PC-9 (cell line): ENCODE measurements around the gene PAFAH2. TPM values are rescaled to one million over a fixed set of nuclear protein-coding genes. Genes with fewer than 3 reads are reported as not detected.

Source experiments
- BruUV-seq: library from RNA; stranded (reverse); fragments of 400-500 nt; replicated peaks from 2 replicates; lab custom pipeline; 2021; lab: Mats Ljungman, UMichigan
- CTCF ChIA-PET: fragments of 300-600 bp; sonication (Branson Sonifier 250); formaldehyde crosslinking; loops from one replicate; lab custom pipeline; 2022; ENCODE audit warnings: antibody characterized with exemption; lab: Charles Lee
- POLR2A ChIA-PET: fragments of 300-600 bp; sonication (Branson Sonifier 250); formaldehyde crosslinking; loops from one replicate; lab custom pipeline; 2022; ENCODE audit warnings: antibody characterized with exemption; ENCODE audit not compliant: unreplicated experiment; lab: Charles Lee
- DNase-seq, 2 experiments: peaks; one replicate each; pipeline versions ENCODE4 v3.0.0 to v3.0.0-alpha.2; 2015 to 2022; ENCODE audit warnings: mixed read lengths in 1 of 2
- H2AFZ ChIP-seq: fragments of 200-600 bp; sonication (generic); 2 replicates; pipeline ENCODE4 v1.8.1; 2017; ENCODE audit warnings: antibody characterized with exemption
- H3F3A ChIP-seq: fragments of 200-600 bp; sonication (generic); 2 replicates; pipeline ENCODE4 v1.8.1; 2017; ENCODE audit warnings: antibody characterized with exemption, mild to moderate bottlenecking, low read depth; ENCODE audit not compliant: insufficient read depth
- H3K27ac ChIP-seq: fragments of 200-600 bp; sonication (generic); 2 replicates; pipeline ENCODE4 v1.6.1; 2016; ENCODE audit warnings: mixed run types
- H3K27me3 ChIP-seq: fragments of 200-600 bp; sonication (generic); 2 replicates; pipeline ENCODE4 v1.6.1; 2016; ENCODE audit warnings: low read depth, mixed run types; ENCODE audit not compliant: insufficient read depth
- H3K36me3 ChIP-seq: fragments of 200-600 bp; sonication (generic); 2 replicates; pipeline ENCODE4 v1.6.1; 2016; ENCODE audit warnings: low read depth, mixed run types
- H3K4me1 ChIP-seq: fragments of 200-600 bp; sonication (generic); replicated peaks from 2 replicates; pipeline ENCODE4 v1.6.1; 2016; ENCODE audit warnings: mixed run types; ENCODE audit not compliant: insufficient read depth
- H3K4me2 ChIP-seq: fragments of 200-600 bp; sonication (generic); 2 replicates; pipeline ENCODE4 v1.6.1; 2017; ENCODE audit warnings: mixed run types
- H3K4me3 ChIP-seq: fragments of 200-600 bp; sonication (generic); 2 replicates; pipeline ENCODE4 v1.6.1; 2016; ENCODE audit warnings: mixed run types
- H3K79me2 ChIP-seq: fragments of 200-600 bp; sonication (generic); 2 replicates; pipeline ENCODE4 v1.6.1; 2017; ENCODE audit warnings: low read depth, mixed run types
- H3K9me2 ChIP-seq: fragments of 200-600 bp; sonication (generic); 2 replicates; pipeline ENCODE4 v1.8.1; 2017; ENCODE audit warnings: mild to moderate bottlenecking; ENCODE audit not compliant: insufficient read depth
- H3K9me3 ChIP-seq: fragments of 200-600 bp; sonication (generic); 2 replicates; pipeline ENCODE4 v1.8.1; 2016; ENCODE audit warnings: low read depth; ENCODE audit not compliant: insufficient read depth
- H4K20me1 ChIP-seq: fragments of 200-600 bp; sonication (generic); 2 replicates; pipeline ENCODE4 v1.8.1; 2017; ENCODE audit not compliant: insufficient read depth
- EZH2 ChIP-seq: fragments of 200-600 bp; sonication (generic); IDR thresholded peaks from 2 replicates; pipeline ENCODE4 v1.8.0; 2017; ENCODE audit warnings: antibody characterized with exemption, low read depth
- intact Hi-C: fragments of 100-400 bp; cut with micrococcal nuclease; formaldehyde crosslinking; loops from one replicate; pipeline ENCODE4 v1.10.0; 2022; ENCODE audit not compliant: unreplicated experiment
- total RNA-seq: library from RNA; stranded (reverse); gene quantifications from 2 replicates; pipeline ENCODE4 v1.2.3, GENCODE V29; 2021
- TF ChIP-seq, protein P1 (sequence below): fragments of 200-600 bp; sonication (generic); conservative IDR thresholded peaks from 2 replicates; pipeline ENCODE4 v1.6.1; 2017; ENCODE audit warnings: mixed run types, antibody characterized with exemption, mild to moderate bottlenecking, moderate library complexity

PAFAH2 gene
- total RNA-seq, 1 experiment from 2014 or later, result 13.9 TPM

DNA sequence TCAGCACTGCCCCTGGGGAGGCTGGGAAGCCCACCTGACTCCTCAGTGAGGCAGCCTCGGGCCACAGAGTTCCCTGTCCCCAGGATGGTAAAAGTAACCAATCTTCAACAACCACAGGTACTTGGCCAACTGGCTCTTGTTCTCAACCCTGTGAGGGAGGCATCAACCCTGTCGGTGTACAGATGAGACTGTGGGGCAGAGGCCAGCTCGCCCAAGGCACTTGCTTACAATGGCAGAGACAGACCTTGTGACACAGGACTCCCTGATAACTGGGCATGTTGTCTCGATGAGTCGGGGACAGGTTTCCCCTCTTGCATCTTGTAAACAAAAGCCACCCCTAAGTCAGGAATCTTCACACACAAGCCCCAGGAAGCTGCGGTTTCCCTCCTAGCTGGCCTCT lies 40.0 kb upstream of the PAFAH2 start:
- TF ChIP-seq, protein P1, sequence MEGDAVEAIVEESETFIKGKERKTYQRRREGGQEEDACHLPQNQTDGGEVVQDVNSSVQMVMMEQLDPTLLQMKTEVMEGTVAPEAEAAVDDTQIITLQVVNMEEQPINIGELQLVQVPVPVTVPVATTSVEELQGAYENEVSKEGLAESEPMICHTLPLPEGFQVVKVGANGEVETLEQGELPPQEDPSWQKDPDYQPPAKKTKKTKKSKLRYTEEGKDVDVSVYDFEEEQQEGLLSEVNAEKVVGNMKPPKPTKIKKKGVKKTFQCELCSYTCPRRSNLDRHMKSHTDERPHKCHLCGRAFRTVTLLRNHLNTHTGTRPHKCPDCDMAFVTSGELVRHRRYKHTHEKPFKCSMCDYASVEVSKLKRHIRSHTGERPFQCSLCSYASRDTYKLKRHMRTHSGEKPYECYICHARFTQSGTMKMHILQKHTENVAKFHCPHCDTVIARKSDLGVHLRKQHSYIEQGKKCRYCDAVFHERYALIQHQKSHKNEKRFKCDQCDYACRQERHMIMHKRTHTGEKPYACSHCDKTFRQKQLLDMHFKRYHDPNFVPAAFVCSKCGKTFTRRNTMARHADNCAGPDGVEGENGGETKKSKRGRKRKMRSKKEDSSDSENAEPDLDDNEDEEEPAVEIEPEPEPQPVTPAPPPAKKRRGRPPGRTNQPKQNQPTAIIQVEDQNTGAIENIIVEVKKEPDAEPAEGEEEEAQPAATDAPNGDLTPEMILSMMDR, result no peak
- TF ChIP-seq EZH2, result no peak
- Histone ChIP-seq H3K79me2 (no peaks in the 10 kb centered on the region), H3K9me2 (no peaks in the 10 kb centered on the region), H3K4me3 (no peak overlapping the region), H3K4me1 (peaks cover 9% of the 10 kb centered on the region), H2AFZ (no peak overlapping the region), H3K36me3 (no peaks in the 10 kb centered on the region), H4K20me1 (no peaks in the 10 kb centered on the region), H3K4me2 (no peak overlapping the region), H3K27ac (no peak overlapping the region), H3F3A (no peaks in the 10 kb centered on the region), H3K9me3 (no peaks in the 10 kb centered on the region), H3K27me3 (no peaks in the 10 kb centered on the region)
- CTCF ChIA-PET, result no interaction called here
- intact Hi-C loops, result loop anchor here (2.0 to 5.0 kb wide), 4 partner anchors 67 to 284 kb away; no protein-coding TSS in a partner anchor
- no TSS peak for BruUV-seq
- no peak for DNase-seq
- POLR2A ChIA-PET, result no interaction called here

DNA sequence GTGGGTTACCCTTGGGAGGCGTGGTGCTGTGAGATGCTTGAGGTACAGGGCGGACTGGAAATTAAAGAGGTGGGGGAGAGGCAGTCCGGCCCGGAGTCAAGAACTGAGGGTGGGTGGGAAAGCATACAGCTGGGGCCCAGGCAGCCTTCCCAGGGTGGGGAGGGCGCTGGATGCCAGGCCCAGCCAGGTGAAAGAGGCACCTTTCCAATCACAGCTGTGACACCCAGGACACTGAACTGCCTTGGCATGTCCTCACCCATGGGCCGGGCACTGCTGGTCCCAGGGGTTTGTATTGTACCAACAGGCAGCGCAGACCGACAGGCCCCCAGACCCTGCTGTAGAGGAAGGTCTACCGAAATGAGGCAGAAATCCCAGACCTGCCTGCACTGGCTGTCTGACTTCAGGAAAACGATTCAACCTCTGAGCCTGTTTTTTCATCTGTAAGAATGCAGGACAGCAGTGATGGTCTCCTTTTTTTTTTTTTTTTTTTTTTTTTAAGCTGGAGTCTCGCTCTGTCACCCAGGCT lies 39.0 kb upstream of the PAFAH2 start:
- intact Hi-C loops, result loop anchor here (1.0 to 5.0 kb wide), 6 partner anchors 68 to 285 kb away; partner anchors contain the start of gene CEP85
- BruUV-seq, result no TSS peak
- DNase-seq, result no peak

DNA sequence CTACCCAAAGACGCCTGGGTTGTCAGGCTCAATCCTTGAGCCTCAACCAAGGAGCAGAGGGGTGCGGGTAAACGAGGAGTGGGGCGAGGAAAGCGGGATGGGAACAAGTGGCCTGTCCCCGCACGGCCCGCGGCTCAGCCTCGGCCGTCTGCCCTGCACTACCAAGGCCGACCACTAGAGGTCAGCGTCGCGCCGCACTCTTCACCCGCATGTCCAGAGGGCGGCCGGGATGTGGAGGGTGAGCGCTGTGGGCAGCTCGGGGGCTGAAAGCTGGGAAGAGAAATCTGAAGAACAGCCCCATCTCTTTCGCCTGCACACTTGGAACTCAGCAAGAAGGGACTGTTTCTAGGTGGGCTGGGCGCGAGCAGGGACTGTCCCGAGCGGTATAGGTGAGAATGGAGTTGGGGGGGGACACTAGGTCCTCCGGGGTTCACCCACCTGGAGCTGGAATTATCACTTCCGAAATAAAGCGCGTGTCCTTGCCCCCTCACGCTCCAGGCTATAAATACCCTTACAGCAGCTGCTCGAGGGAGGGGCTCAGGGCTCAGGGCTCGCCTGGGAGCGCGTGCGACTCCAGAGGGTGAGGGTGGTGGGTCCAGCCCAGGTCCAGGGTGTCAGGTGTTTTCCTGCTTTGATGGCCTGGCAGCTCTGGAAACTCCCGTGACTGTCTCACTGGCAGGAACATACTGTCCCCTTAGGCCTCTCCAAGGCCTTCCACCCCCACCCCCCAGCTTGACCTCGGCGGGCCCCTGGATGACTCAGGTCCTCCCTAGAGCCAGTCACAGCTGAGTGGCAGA lies 38.3 kb upstream of the PAFAH2 start:
- Histone ChIP-seq H2AFZ (peak overlapping the region; percentile 97), H3K4me3 (peak overlapping the region; percentile 85), H3F3A (no peaks in the 10 kb centered on the region), H3K9me2 (no peaks in the 10 kb centered on the region), H3K27me3 (no peaks in the 10 kb centered on the region), H3K9me3 (no peaks in the 10 kb centered on the region), H4K20me1 (no peaks in the 10 kb centered on the region), H3K4me1 (peaks cover 9% of the 10 kb centered on the region), H3K36me3 (no peaks in the 10 kb centered on the region), H3K79me2 (no peaks in the 10 kb centered on the region), H3K27ac (no peak overlapping the region), H3K4me2 (peak overlapping the region; percentile 93)
- POLR2A ChIA-PET, result interaction anchor here (0.5 to 0.6 kb wide), 3 partner anchors 76 to 292 kb away, joined by 3 read pairs; partner anchors contain the start of gene PDIK1L
- no TSS peak for BruUV-seq
- DNase-seq, result peak; percentile 53 to 85
- TF ChIP-seq EZH2, result no peak
- TF ChIP-seq, protein P1, result peak; percentile 94
- CTCF ChIA-PET, result interaction anchor here (0.5 to 1.4 kb wide), 9 partner anchors 69 to 146 kb away, joined by 3 to 20 read pairs (median 4); no protein-coding TSS in a partner anchor
- intact Hi-C loops, result loop anchor here (1.0 to 5.0 kb wide), 6 partner anchors 69 to 286 kb away; partner anchors contain the start of gene CEP85

More for the DNA sequence above, 39.0 kb upstream of the PAFAH2 start:
- ChIA-PET CTCF (interaction anchor here (0.6 to 1.4 kb wide), 6 partner anchors 68 to 111 kb away, joined by 3 to 20 read pairs (median 6); no protein-coding TSS in a partner anchor), POLR2A (interaction anchor here (0.5 kb wide), 1 partner anchor 157 kb away, joined by 3 read pairs; no protein-coding TSS in a partner anchor)
- Histone ChIP-seq H3F3A (no peaks in the 10 kb centered on the region), H3K9me2 (no peaks in the 10 kb centered on the region), H3K79me2 (no peaks in the 10 kb centered on the region), H2AFZ (no peak overlapping the region), H3K27ac (no peak overlapping the region), H3K4me3 (peak overlapping the region; percentile 85; the same call in 1 of the 2 replicates), H3K4me1 (peaks cover 9% of the 10 kb centered on the region), H3K4me2 (peak overlapping the region; percentile 93), H3K36me3 (no peaks in the 10 kb centered on the region), H3K27me3 (no peaks in the 10 kb centered on the region), H3K9me3 (no peaks in the 10 kb centered on the region), H4K20me1 (no peaks in the 10 kb centered on the region)
- TF ChIP-seq, protein P1, result no peak
- no peak for TF ChIP-seq EZH2
